ENCODE measurements around the gene TMEFF2.

DNA sequence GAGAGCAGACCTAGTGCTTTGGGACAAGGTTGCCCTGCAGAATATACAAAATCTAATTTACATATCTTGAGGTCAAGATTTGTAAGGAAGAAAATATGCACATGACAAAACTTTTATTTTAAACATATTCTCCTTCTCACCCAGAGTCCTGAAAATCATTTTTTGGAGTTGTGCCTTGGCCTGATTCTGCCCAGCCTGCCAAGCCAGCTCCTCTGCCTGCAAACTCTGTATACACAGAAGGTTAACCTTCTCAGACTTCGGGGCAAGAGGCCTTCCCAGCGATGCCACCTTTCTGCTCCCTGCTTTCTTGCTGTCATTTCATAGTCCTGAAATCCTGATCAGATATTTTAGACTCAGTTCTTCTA is 252.0 kb downstream of the TMEFF2 start:
- TF ChIP-seq, protein P1, sequence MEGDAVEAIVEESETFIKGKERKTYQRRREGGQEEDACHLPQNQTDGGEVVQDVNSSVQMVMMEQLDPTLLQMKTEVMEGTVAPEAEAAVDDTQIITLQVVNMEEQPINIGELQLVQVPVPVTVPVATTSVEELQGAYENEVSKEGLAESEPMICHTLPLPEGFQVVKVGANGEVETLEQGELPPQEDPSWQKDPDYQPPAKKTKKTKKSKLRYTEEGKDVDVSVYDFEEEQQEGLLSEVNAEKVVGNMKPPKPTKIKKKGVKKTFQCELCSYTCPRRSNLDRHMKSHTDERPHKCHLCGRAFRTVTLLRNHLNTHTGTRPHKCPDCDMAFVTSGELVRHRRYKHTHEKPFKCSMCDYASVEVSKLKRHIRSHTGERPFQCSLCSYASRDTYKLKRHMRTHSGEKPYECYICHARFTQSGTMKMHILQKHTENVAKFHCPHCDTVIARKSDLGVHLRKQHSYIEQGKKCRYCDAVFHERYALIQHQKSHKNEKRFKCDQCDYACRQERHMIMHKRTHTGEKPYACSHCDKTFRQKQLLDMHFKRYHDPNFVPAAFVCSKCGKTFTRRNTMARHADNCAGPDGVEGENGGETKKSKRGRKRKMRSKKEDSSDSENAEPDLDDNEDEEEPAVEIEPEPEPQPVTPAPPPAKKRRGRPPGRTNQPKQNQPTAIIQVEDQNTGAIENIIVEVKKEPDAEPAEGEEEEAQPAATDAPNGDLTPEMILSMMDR (tag by site-specific recombination; IDR thresholded peaks at IDR 0.05), result no peak
- TF ChIP-seq ZFP69B (tag by site-specific recombination; IDR thresholded peaks at IDR 0.05), result no peak
- TF ChIP-seq MYNN (tag by site-specific recombination; IDR thresholded peaks at IDR 0.05; ENCODE audit: borderline replicate concordance), result no peak
- TF ChIP-seq ZNF324 (tag by site-specific recombination; IDR thresholded peaks at IDR 0.05), result no peak
- no peak for TF ChIP-seq ZNF302 (tag by site-specific recombination; IDR thresholded peaks at IDR 0.05; ENCODE audit: low read depth)
- no peak for TF ChIP-seq KLF9 (tag by site-specific recombination; IDR thresholded peaks at IDR 0.05; ENCODE audit: low read depth)

All from HEK293 (cell line).